Activated T-cell treated with anti-CD3 and anti-CD28 coated beads, Interleukin-2, amount 50 U/mL, for 4 hours (primary cell): ENCODE data around the gene COX14. TPM values are rescaled to one million over a fixed set of nuclear protein-coding genes. Genes with fewer than 3 reads are reported as not detected.
"Not testable (repeated sequence)": the region's sequence is repeated elsewhere in the genome, so short reads cannot be mapped to it uniquely, and the experiment has no call there.

Experiments used
- ATAC-seq, 2 donors: fragments of 200-7000 bp; cut with Tn5 transposase; one replicate each; pipeline ENCODE4 v1.10.0; 2021
- DNase-seq: peaks from one replicate; pipeline ENCODE4 v3.0.0-alpha.2; 2020
- H3K27me3 Mint-ChIP-seq: one replicate; pipeline ENCODE4 v1.8.0; 2021; ENCODE audit warnings: low read depth, mixed read lengths
- H3K36me3 Mint-ChIP-seq: one replicate; pipeline ENCODE4 v1.8.0; 2022; ENCODE audit warnings: mixed read lengths; ENCODE audit not compliant: insufficient read depth
- H3K4me1 Mint-ChIP-seq: one replicate; pipeline ENCODE4 v1.8.0; 2021; ENCODE audit warnings: low read depth, mixed read lengths
- H3K4me3 Mint-ChIP-seq: one replicate; pipeline ENCODE4 v1.8.0; 2021; ENCODE audit warnings: mild to moderate bottlenecking, moderate library complexity, mixed read lengths
- H3K9me3 Mint-ChIP-seq: one replicate; pipeline ENCODE4 v1.8.0; 2021; ENCODE audit warnings: mixed read lengths
- total RNA-seq, 3 donors: library from RNA; stranded (reverse); gene quantifications; one replicate each; pipeline ENCODE4 v1.2.1, GENCODE V29; 2021

Gene COX14
- total RNA-seq, 3 donors from 2014 or later, result 45.9 to 50.1 (median 46.5) TPM

GRCh38 chr12:50145439-50145838 lies 33.4 kb downstream of the COX14 start:
- peaks cover 8% of the 10 kb centered on the region for H3K4me1 Mint-ChIP-seq
- H3K4me3 Mint-ChIP-seq, result no peak overlapping the region
- no peaks in the 10 kb centered on the region for H3K9me3 Mint-ChIP-seq
- ATAC-seq, result no peak
- H3K36me3 Mint-ChIP-seq, result peaks cover 9% of the 10 kb centered on the region
- H3K27me3 Mint-ChIP-seq, result no peaks in the 10 kb centered on the region
- no peak for DNase-seq

- Mint-ChIP-seq H3K4me3 (no peak overlapping the region), H3K36me3 (peaks cover 6% of the 10 kb centered on the region), H3K27me3 (no peaks in the 10 kb centered on the region), H3K9me3 (no peaks in the 10 kb centered on the region), H3K4me1 (peaks cover 17% of the 10 kb centered on the region)
- DNase-seq (no peak), ATAC-seq (no peak)
Observed at GRCh38 chr12:50147281-50147680, 35.2 kb downstream of the COX14 start.

GRCh38 chr12:50148011-50148410 lies 36.0 kb downstream of the COX14 start:
- not testable (repeated sequence) for H3K36me3 Mint-ChIP-seq, DNase-seq, H3K27me3 Mint-ChIP-seq, H3K9me3 Mint-ChIP-seq, H3K4me3 Mint-ChIP-seq, ATAC-seq
- peaks cover 17% of the 10 kb centered on the region for H3K4me1 Mint-ChIP-seq

GRCh38 chr12:50149311-50149710 lies 37.3 kb downstream of the COX14 start:
- DNase-seq (no peak), ATAC-seq (no peak)
- Mint-ChIP-seq H3K9me3 (no peaks in the 10 kb centered on the region), H3K4me3 (no peak overlapping the region), H3K36me3 (no peaks in the 10 kb centered on the region), H3K27me3 (no peaks in the 10 kb centered on the region), H3K4me1 (peaks cover 17% of the 10 kb centered on the region)

GRCh38 chr12:50151047-50151687 lies 39.1 kb downstream of the COX14 start:
- Mint-ChIP-seq H3K9me3 (no peaks in the 10 kb centered on the region), H3K36me3 (no peaks in the 10 kb centered on the region), H3K4me3 (no peak overlapping the region), H3K4me1 (peaks cover 16% of the 10 kb centered on the region), H3K27me3 (no peaks in the 10 kb centered on the region)
- ATAC-seq (no peak), DNase-seq (no peak)

- ATAC-seq, DNase-seq, H3K9me3 Mint-ChIP-seq, H3K36me3 Mint-ChIP-seq, H3K4me3 Mint-ChIP-seq, H3K27me3 Mint-ChIP-seq: not testable (repeated sequence)
- peaks cover 26% of the 10 kb centered on the region for H3K4me1 Mint-ChIP-seq
Observed at GRCh38 chr12:50154947-50155346, 42.9 kb downstream of the COX14 start.

GRCh38 chr12:50156641-50157040 lies 44.6 kb downstream of the COX14 start:
- peaks cover 4% of the 10 kb centered on the region for H3K36me3 Mint-ChIP-seq
- no peak for DNase-seq
- no peaks in the 10 kb centered on the region for H3K27me3 Mint-ChIP-seq
- no peak overlapping the region for H3K4me3 Mint-ChIP-seq
- no peak for ATAC-seq
- no peaks in the 10 kb centered on the region for H3K9me3 Mint-ChIP-seq
- peaks cover 25% of the 10 kb centered on the region for H3K4me1 Mint-ChIP-seq

- Mint-ChIP-seq H3K27me3 (no peaks in the 10 kb centered on the region), H3K4me3 (no peak overlapping the region), H3K36me3 (peaks cover 4% of the 10 kb centered on the region), H3K9me3 (no peaks in the 10 kb centered on the region), H3K4me1 (peaks cover 24% of the 10 kb centered on the region)
- DNase-seq, result no peak
- peak; percentile 30 to 48 for ATAC-seq
Observed at GRCh38 chr12:50157259-50157658, 45.2 kb downstream of the COX14 start.

- Mint-ChIP-seq H3K9me3 (no peaks in the 10 kb centered on the region), H3K4me1 (peaks cover 42% of the 10 kb centered on the region), H3K4me3 (no peak overlapping the region), H3K27me3 (no peaks in the 10 kb centered on the region), H3K36me3 (peaks cover 9% of the 10 kb centered on the region)
- DNase-seq (no peak), ATAC-seq (no peak)
Observed at GRCh38 chr12:50160643-50161042, 48.6 kb downstream of the COX14 start.

GRCh38 chr12:50162230-50162629 lies 50.2 kb downstream of the COX14 start:
- Mint-ChIP-seq H3K9me3 (no peaks in the 10 kb centered on the region), H3K4me3 (no peak overlapping the region), H3K27me3 (no peaks in the 10 kb centered on the region), H3K36me3 (peaks cover 9% of the 10 kb centered on the region), H3K4me1 (peaks cover 49% of the 10 kb centered on the region)
- ATAC-seq, result no peak
- DNase-seq, result no peak

- Mint-ChIP-seq H3K36me3 (peaks cover 6% of the 10 kb centered on the region), H3K9me3 (no peaks in the 10 kb centered on the region), H3K27me3 (no peaks in the 10 kb centered on the region), H3K4me1 (peaks cover 42% of the 10 kb centered on the region), H3K4me3 (peak overlapping the region; percentile 65)
- DNase-seq (no peak), ATAC-seq (no peak)
Observed at GRCh38 chr12:50164963-50165362, 52.9 kb downstream of the COX14 start.

GRCh38 chr12:50166799-50167048 lies 54.7 kb downstream of the COX14 start:
- Mint-ChIP-seq H3K36me3 (peaks cover 6% of the 10 kb centered on the region), H3K9me3 (no peaks in the 10 kb centered on the region), H3K27me3 (no peaks in the 10 kb centered on the region), H3K4me3 (peak overlapping the region; percentile 94), H3K4me1 (peaks cover 34% of the 10 kb centered on the region)
- DNase-seq, result peak; percentile 40
- ATAC-seq, result peak; percentile 30 to 41

- ATAC-seq, result peak; percentile 98
- Mint-ChIP-seq H3K36me3 (peaks cover 6% of the 10 kb centered on the region), H3K4me1 (peaks cover 32% of the 10 kb centered on the region), H3K9me3 (no peaks in the 10 kb centered on the region), H3K4me3 (peak within 1 kb of the TSS; percentile 94), H3K27me3 (no peaks in the 10 kb centered on the region)
- DNase-seq, result peak; percentile 90
Observed at GRCh38 chr12:50167049-50167828, 55.2 kb downstream of the COX14 start, which contains the start of gene CERS5. CERS5 (minus strand) TSS chr12:50167369; CDS start chr12:50167297, 72 bp downstream.
